SU-DHL-6 (cell line): ENCODE results near the gene ARTN.
A peak's percentile ranks its signal among the peaks of the same experiment; 100 is the strongest.

Source experiments
- H2AFZ ChIP-seq: fragments of 200-600 bp; sonication (generic); 2 replicates; pipeline ENCODE4 v1.6.1; 2014; ENCODE audit warnings: low read depth, mild to moderate bottlenecking, moderate library complexity, mixed read lengths, antibody characterized with exemption, low read length; ENCODE audit not compliant: severe bottlenecking
- H3F3A ChIP-seq: fragments of 200-600 bp; shearing (Covaris generic); 2 replicates; pipeline ENCODE4 v1.6.0; 2016; ENCODE audit warnings: antibody characterized with exemption, mild to moderate bottlenecking; ENCODE audit not compliant: insufficient read depth
- H3K27ac ChIP-seq: fragments of 200-600 bp; sonication (generic); 2 replicates; pipeline ENCODE4 v1.5.1; 2016; ENCODE audit warnings: low read depth, mild to moderate bottlenecking, low read length, moderate library complexity, mixed read lengths
- H3K27me3 ChIP-seq: fragments of 200-600 bp; sonication (generic), shearing (Covaris generic); 2 replicates; pipeline ENCODE4 v1.6.0; 2014; ENCODE audit warnings: mild to moderate bottlenecking, low read length
- H3K36me3 ChIP-seq: fragments of 200-600 bp; sonication (generic); 2 replicates; pipeline ENCODE4 v1.6.1; 2014; ENCODE audit warnings: mild to moderate bottlenecking, low read length, mixed read lengths
- H3K4me2 ChIP-seq: fragments of 300-600, 200-600 bp; shearing (Covaris generic), sonication (generic); 2 replicates; pipeline ENCODE4 v1.6.0; 2014; ENCODE audit warnings: low read length, low read depth, mild to moderate bottlenecking; ENCODE audit not compliant: poor library complexity, severe bottlenecking
- H3K4me3 ChIP-seq: fragments of 200-600 bp; sonication (generic); 2 replicates; pipeline ENCODE4 v1.5.1; 2014; ENCODE audit warnings: antibody characterized with exemption, low read length, mild to moderate bottlenecking, mixed read lengths; ENCODE audit not compliant: insufficient read depth, poor library complexity, severe bottlenecking
- H3K79me2 ChIP-seq: fragments of 200-600 bp; sonication (generic); 2 replicates; pipeline ENCODE4 v1.6.1; 2014; ENCODE audit warnings: mild to moderate bottlenecking, low read length, moderate library complexity; ENCODE audit not compliant: insufficient read depth
- H3K9ac ChIP-seq: fragments of 200-600 bp; sonication (generic); 2 replicates; pipeline ENCODE4 v1.7.0; 2014; ENCODE audit warnings: mild to moderate bottlenecking, low read length
- H3K9me2 ChIP-seq: fragments of 200-600 bp; sonication (generic); replicated peaks from 2 replicates; pipeline ENCODE4 v1.6.1; 2014; ENCODE audit warnings: low read length; ENCODE audit not compliant: insufficient read depth
- H3K9me3 ChIP-seq: fragments of 200-600 bp; sonication (generic); 2 replicates; pipeline ENCODE4 v1.6.1; 2014; ENCODE audit warnings: low read length, mixed read lengths; ENCODE audit not compliant: insufficient read depth
- H4K20me1 ChIP-seq: fragments of 200-600 bp; sonication (generic); 2 replicates; pipeline ENCODE4 v1.6.1; 2014; ENCODE audit warnings: low read depth, mild to moderate bottlenecking, antibody characterized with exemption, low read length, moderate library complexity, mixed read lengths
- CTCF ChIP-seq: fragments of 200-600 bp; sonication (generic); IDR thresholded peaks from one replicate; pipeline ENCODE4 v1.5.1; 2017; ENCODE audit warnings: antibody characterized with exemption, mild to moderate bottlenecking, low read length, moderate library complexity; ENCODE audit not compliant: insufficient read depth, poor library complexity, severe bottlenecking
- EZH2phosphoT487 ChIP-seq: fragments of 200-600 bp; sonication (generic), shearing (Covaris generic); conservative IDR thresholded peaks from 2 replicates; pipeline ENCODE4 v1.6.1; 2018; ENCODE audit warnings: mild to moderate bottlenecking, antibody characterized with exemption, low read length, moderate library complexity, mixed read lengths

Gene ARTN

GRCh38 chr1:43973981-43974442 lies 40.4 kb downstream of the ARTN start:
- Histone ChIP-seq H3K36me3 (no peaks in the 10 kb centered on the region), H3K4me2 (peak overlapping the region; percentile 72), H3K79me2 (peaks cover 35% of the 10 kb centered on the region), H3K9me3 (no peaks in the 10 kb centered on the region), H3K9me2 (no peaks in the 10 kb centered on the region), H3F3A (peaks cover 41% of the 10 kb centered on the region), H3K27ac (peak overlapping the region; percentile 81), H3K9ac (peak overlapping the region; percentile 99), H2AFZ (peak overlapping the region; percentile 82), H3K27me3 (no peaks in the 10 kb centered on the region), H3K4me3 (peak overlapping the region; percentile 89), H4K20me1 (no peaks in the 10 kb centered on the region)
- no peak for TF ChIP-seq EZH2phosphoT487
- no peak for TF ChIP-seq CTCF

- no peaks in the 10 kb centered on the region for H3K9me2 ChIP-seq
- TF ChIP-seq EZH2phosphoT487 (no peak), CTCF (no peak)
- peak within 1 kb of the TSS; percentile 72 for H3K4me2 ChIP-seq
- H4K20me1 ChIP-seq, result no peaks in the 10 kb centered on the region
- no peaks in the 10 kb centered on the region for H3K27me3 ChIP-seq
- peak within 1 kb of the TSS; percentile 99 for H3K9ac ChIP-seq
- no peaks in the 10 kb centered on the region for H3K9me3 ChIP-seq
- H3K27ac ChIP-seq, result peak within 1 kb of the TSS; percentile 81
- peaks cover 41% of the 10 kb centered on the region for H3F3A ChIP-seq
- H3K79me2 ChIP-seq, result peaks cover 37% of the 10 kb centered on the region
- no peaks in the 10 kb centered on the region for H3K36me3 ChIP-seq
- peak within 1 kb of the TSS; percentile 89 for H3K4me3 ChIP-seq
- H2AFZ ChIP-seq, result peak within 1 kb of the TSS; percentile 82
Measured at GRCh38 chr1:43974443-43975248, 41.0 kb downstream of the ARTN start, which contains the start of gene ATP6V0B. Gene ATP6V0B, plus strand, starts transcription at chr1:43974960. Its CDS starts 81 bp downstream, at chr1:43975041.

GRCh38 chr1:43975249-43975961 lies 41.8 kb downstream of the ARTN start:
- H3F3A ChIP-seq, result peaks cover 41% of the 10 kb centered on the region
- peak overlapping the region; percentile 99 for H3K9ac ChIP-seq
- no peaks in the 10 kb centered on the region for H3K9me2 ChIP-seq
- H3K27me3 ChIP-seq, result no peaks in the 10 kb centered on the region
- H3K27ac ChIP-seq, result peak overlapping the region; percentile 81
- peaks cover 39% of the 10 kb centered on the region for H3K79me2 ChIP-seq
- H2AFZ ChIP-seq, result peak overlapping the region; percentile 82
- H4K20me1 ChIP-seq, result no peaks in the 10 kb centered on the region
- peak overlapping the region; percentile 89 for H3K4me3 ChIP-seq
- H3K4me2 ChIP-seq, result peak overlapping the region; percentile 72
- no peaks in the 10 kb centered on the region for H3K36me3 ChIP-seq
- H3K9me3 ChIP-seq, result no peaks in the 10 kb centered on the region
- TF ChIP-seq EZH2phosphoT487, result no peak
- no peak for TF ChIP-seq CTCF
